Activated CD4-positive, alpha-beta memory T cell treated with anti-CD3 and anti-CD28 coated beads for 36 hours (primary cell): ENCODE measurements around the gene GZMM. TPM values are rescaled to one million over a fixed set of nuclear protein-coding genes. Genes with fewer than 3 reads are reported as not detected.

Experiments
- CTCF ChIA-PET: fragments of 350-600 bp; sonication (Branson Sonifier 250); formaldehyde crosslinking; loops from one replicate; lab custom pipeline; 2021; ENCODE audit warnings: antibody characterized with exemption, inconsistent platforms; lab: Charles Lee
- POLR2A ChIA-PET: fragments of 350-600 bp; sonication (Branson Sonifier 250); formaldehyde crosslinking; loops from one replicate; lab custom pipeline; 2021; ENCODE audit warnings: antibody characterized with exemption; lab: Charles Lee
- DNase-seq: peaks from one replicate; pipeline ENCODE4 v3.0.0-alpha.2; 2020
- H3K27ac Mint-ChIP-seq: one replicate; pipeline ENCODE4 v1.8.0; 2021; ENCODE audit warnings: mixed read lengths
- H3K27me3 Mint-ChIP-seq: one replicate; pipeline ENCODE4 v1.8.0; 2021; ENCODE audit warnings: mixed read lengths
- H3K36me3 Mint-ChIP-seq: one replicate; pipeline ENCODE4 v1.8.0; 2021; ENCODE audit warnings: mixed read lengths
- H3K4me1 Mint-ChIP-seq: one replicate; pipeline ENCODE4 v1.8.0; 2021; ENCODE audit warnings: low read depth, mixed read lengths
- H3K4me3 Mint-ChIP-seq: one replicate; pipeline ENCODE4 v1.8.0; 2021; ENCODE audit warnings: mild to moderate bottlenecking, mixed read lengths
- H3K9me3 Mint-ChIP-seq: one replicate; pipeline ENCODE4 v1.8.0; 2021; ENCODE audit warnings: mixed read lengths
- intact Hi-C: fragments of 100-400 bp; cut with micrococcal nuclease; formaldehyde crosslinking; loops from one replicate; pipeline ENCODE4 v1.15.1; 2023
- total RNA-seq, 2 experiments: library from RNA; stranded (reverse); gene quantifications; one replicate each; pipeline ENCODE4 v1.2.3, GENCODE V29; 2021

Gene GZMM
- total RNA-seq, 2 experiments from 2014 or later, result 27.2 to 27.4 TPM

- intact Hi-C loops, result loop anchor here (5.0 kb wide), 1 partner anchor 149 kb away; the partner anchor contains the start of gene RNF126
- no peak overlapping the region for H3K27ac Mint-ChIP-seq
These were observed 30.3 kb upstream of the GZMM start for GRCh38 chr19:513368-514165.

DNA sequence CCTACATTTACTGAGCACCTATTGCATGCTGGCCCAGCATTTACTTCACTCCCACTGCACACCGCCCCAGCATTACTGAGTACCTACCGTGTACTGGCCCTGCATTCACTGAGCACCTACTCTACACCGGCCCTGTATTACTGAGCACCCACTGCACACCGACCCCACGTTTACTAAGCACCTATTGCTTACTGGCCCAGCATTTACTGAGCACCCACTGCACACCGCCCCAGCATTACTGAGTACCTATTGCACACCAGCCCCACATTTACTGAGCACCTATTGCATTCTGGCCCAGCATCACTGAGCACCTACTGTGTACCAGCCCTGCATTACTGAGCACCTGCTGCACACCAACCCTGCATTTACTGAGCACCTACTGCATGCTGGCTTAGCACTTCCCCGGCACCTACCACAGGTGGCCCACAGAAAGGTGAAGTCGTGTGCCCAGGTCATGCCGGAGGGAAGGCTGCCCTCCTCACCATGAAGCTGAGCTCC, 29.6 kb upstream of the GZMM start:
- no peaks in the 10 kb centered on the region for H3K9me3 Mint-ChIP-seq
- H3K4me1 Mint-ChIP-seq, result peaks cover 29% of the 10 kb centered on the region
- H3K36me3 Mint-ChIP-seq, result peaks cover 1% of the 10 kb centered on the region
- H3K4me3 Mint-ChIP-seq, result no peak overlapping the region
- POLR2A ChIA-PET, result no interaction called here
- DNase-seq, result no peak
- no peaks in the 10 kb centered on the region for H3K27me3 Mint-ChIP-seq
- H3K27ac Mint-ChIP-seq, result no peak overlapping the region
- CTCF ChIA-PET, result no interaction called here
- intact Hi-C loops, result loop anchor here (5.0 kb wide), 1 partner anchor 148 kb away; the partner anchor contains the start of gene RNF126

More at GRCh38 chr19:513368-514165, 30.3 kb upstream of the GZMM start:
- H3K36me3 Mint-ChIP-seq, result peaks cover 1% of the 10 kb centered on the region
- ChIA-PET POLR2A (no interaction called here), CTCF (no interaction called here)
- no peak overlapping the region for H3K4me3 Mint-ChIP-seq
- no peaks in the 10 kb centered on the region for H3K9me3 Mint-ChIP-seq
- H3K4me1 Mint-ChIP-seq, result peaks cover 36% of the 10 kb centered on the region
- no peak for DNase-seq
- H3K27me3 Mint-ChIP-seq, result no peaks in the 10 kb centered on the region

GRCh38 chr19:517721-518597, 25.9 kb upstream of the GZMM start:
- H3K4me1 Mint-ChIP-seq, result peaks cover 7% of the 10 kb centered on the region
- H3K4me3 Mint-ChIP-seq, result no peak overlapping the region
- H3K9me3 Mint-ChIP-seq, result no peaks in the 10 kb centered on the region
- intact Hi-C loops, result no loop called here
- H3K36me3 Mint-ChIP-seq, result no peaks in the 10 kb centered on the region
- ChIA-PET CTCF (interaction anchor here (0.9 to 1.7 kb wide), 4 partner anchors 8 to 15 kb away, joined by 3 to 10 read pairs (median 4); no protein-coding TSS in a partner anchor), POLR2A (no interaction called here)
- no peaks in the 10 kb centered on the region for H3K27me3 Mint-ChIP-seq
- no peak for DNase-seq
- H3K27ac Mint-ChIP-seq, result no peak overlapping the region

DNA sequence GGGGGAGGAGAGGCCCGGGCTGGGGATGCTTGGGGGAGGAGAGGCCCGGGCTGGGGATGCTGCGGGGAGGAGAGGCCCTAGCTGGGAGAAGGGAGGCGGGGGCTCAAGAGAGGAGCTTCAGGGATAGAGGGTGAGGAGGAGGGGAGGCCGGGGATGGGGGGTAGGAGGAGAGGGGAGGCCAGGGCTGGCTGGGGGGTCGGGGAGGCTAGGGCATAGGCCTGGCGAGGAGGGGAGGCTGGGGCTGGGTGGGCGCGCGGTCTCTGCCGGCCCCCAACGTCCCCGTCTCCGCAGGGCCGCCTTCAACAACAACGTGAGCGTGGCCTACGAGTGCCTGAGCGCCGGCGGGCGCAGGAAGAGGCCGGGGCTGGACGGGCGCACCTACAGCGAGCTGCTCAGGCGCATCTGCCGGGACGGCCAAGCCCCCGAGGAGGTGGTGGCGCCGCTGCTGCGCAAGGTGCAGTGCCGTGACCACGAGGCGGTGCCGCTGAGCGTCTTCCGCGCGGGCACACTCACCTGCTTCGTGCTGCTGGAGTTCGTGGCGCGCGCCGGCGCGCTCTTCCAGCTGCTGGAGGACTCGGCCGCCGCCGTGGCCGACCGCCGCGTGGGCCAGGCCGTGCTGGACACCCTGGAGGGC, 25.1 kb upstream of the GZMM start:
- intact Hi-C loops, result no loop called here
- peaks cover 7% of the 10 kb centered on the region for H3K4me1 Mint-ChIP-seq
- POLR2A ChIA-PET, result no interaction called here

DNA sequence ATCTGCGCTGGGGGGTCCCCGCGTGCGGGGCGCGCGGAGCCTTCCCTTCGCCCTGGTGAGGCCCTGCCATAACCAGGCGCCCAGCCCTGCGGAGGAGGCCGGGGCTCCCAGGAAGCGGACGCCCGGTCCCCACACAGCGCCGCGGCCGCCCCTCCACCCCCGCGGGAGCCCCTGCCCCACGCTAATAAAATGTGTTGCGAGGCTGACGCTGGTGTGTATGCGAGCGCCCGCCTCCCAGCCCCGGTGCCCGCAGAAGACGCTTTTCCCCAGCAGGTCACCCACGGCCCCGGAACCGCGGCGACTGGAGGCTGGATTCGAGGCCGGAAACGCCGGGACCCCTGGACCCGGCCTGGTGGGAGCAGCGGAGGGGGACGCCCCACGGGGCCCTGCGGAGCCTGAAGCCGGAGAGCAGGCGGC, 24.4 kb upstream of the GZMM start:
- no peak overlapping the region for H3K27ac Mint-ChIP-seq
- ChIA-PET POLR2A (no interaction called here), CTCF (interaction anchor here (1.2 to 1.7 kb wide), 3 partner anchors 9 to 14 kb away, joined by 4 to 10 read pairs (median 4); no protein-coding TSS in a partner anchor)
- H3K36me3 Mint-ChIP-seq, result no peaks in the 10 kb centered on the region
- no peak overlapping the region for H3K4me3 Mint-ChIP-seq
- H3K27me3 Mint-ChIP-seq, result no peaks in the 10 kb centered on the region
- no peaks in the 10 kb centered on the region for H3K9me3 Mint-ChIP-seq
- H3K4me1 Mint-ChIP-seq, result peaks cover 7% of the 10 kb centered on the region
- DNase-seq, result no peak
- intact Hi-C loops, result no loop called here

More for the DNA sequence above, 25.1 kb upstream of the GZMM start:
- Mint-ChIP-seq H3K4me3 (no peak overlapping the region), H3K27me3 (no peaks in the 10 kb centered on the region), H3K9me3 (no peaks in the 10 kb centered on the region), H3K36me3 (no peaks in the 10 kb centered on the region), H3K27ac (no peak overlapping the region)
- DNase-seq, result peak; percentile 66
- CTCF ChIA-PET, result interaction anchor here (1.2 to 1.7 kb wide), 3 partner anchors 9 to 14 kb away, joined by 4 to 10 read pairs (median 4); no protein-coding TSS in a partner anchor

DNA sequence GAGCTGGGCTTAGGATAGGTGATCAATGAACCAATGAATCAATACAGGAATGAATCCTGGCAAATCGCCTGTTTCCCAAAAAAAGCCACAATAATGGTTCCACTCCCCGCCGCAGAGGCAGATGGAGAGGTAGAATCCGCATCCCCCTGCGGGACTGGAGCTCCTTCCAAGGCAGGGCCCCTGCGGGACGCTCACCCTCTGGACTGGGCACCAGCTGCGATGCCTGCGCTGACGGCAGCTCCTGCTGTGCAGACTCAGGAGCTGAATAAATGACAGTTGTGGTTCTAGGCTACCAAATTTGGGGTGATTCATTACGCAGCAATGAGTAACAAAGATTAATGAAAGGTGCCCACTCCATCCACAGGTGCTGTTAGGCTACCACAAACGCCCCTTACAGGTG, 21.1 kb upstream of the GZMM start:
- intact Hi-C loops, result no loop called here
- peaks cover 3% of the 10 kb centered on the region for H3K4me1 Mint-ChIP-seq
- H3K36me3 Mint-ChIP-seq, result no peaks in the 10 kb centered on the region
- no peaks in the 10 kb centered on the region for H3K27me3 Mint-ChIP-seq
- H3K9me3 Mint-ChIP-seq, result no peaks in the 10 kb centered on the region
- ChIA-PET POLR2A (interaction anchor here (0.6 kb wide), 1 partner anchor 8 kb away, joined by 4 read pairs; the partner anchor contains the start of gene CDC34), CTCF (interaction anchor here (1.1 to 4.1 kb wide), 3 partner anchors 10 to 16 kb away, joined by 3 to 25 read pairs (median 9); partner anchors contain the start of gene TPGS1)
- no peak for DNase-seq
- no peak overlapping the region for H3K4me3 Mint-ChIP-seq
- H3K27ac Mint-ChIP-seq, result no peak overlapping the region

DNA sequence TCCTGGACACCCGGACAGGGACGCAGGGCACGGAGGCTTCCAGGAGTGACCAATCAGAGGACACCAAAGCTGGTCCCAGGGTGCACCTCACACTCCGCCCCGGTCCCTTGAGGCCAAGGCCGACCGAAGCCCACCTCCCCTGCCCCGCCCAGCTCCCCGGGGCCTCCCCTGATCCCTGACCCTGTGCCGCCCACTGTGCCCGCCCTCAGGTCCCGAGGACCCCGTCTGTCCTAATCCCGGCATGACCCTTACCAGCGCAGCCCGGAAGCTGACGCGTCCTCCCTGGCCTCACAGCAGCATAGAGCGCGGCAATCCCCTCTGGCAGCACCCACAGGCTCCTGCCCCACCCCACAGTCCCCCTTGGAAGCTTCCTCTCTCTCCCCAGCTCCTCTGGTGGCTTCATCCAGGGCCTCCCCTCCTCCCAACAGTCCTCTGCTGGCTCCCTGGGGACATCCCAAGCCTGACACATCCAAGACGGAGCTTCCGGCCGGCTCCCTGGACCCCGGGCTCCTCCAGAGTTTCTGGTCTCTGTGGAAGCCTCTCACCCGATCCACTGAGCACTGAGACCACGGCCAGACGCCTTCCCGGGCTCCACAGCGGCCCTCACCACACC, 19.7 kb upstream of the GZMM start:
- no peak overlapping the region for H3K4me3 Mint-ChIP-seq
- H3K9me3 Mint-ChIP-seq, result no peaks in the 10 kb centered on the region
- ChIA-PET POLR2A (no interaction called here), CTCF (interaction anchor here (0.6 to 4.1 kb wide), 2 partner anchors 14 to 108 kb away, joined by 3 to 25 read pairs; no protein-coding TSS in a partner anchor)
- peaks cover 3% of the 10 kb centered on the region for H3K4me1 Mint-ChIP-seq
- DNase-seq, result no peak
- H3K27me3 Mint-ChIP-seq, result peaks cover 3% of the 10 kb centered on the region
- H3K36me3 Mint-ChIP-seq, result no peaks in the 10 kb centered on the region
- no peak overlapping the region for H3K27ac Mint-ChIP-seq
- intact Hi-C loops, result no loop called here

DNA sequence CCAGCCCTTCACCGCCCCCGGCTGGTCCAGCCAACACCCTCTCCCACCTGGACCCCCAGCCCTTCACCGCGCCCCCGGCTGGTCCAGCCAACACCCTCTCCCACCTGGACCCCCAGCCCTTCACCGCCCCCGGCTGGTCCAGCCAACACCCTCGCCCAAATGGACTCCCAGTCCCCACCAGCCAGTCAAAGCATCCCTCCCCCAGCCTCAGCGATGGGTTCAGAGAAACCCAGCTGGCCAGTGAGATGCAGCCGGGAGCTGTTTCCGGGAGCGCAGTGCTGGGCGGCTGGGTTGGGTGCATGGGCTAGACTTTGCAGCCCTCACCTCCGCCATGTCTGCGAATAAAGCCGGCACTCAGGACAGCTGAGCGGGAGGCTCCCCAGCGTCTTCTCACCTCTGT, 18.8 kb upstream of the GZMM start:
- no peak for DNase-seq
- no peak overlapping the region for H3K4me3 Mint-ChIP-seq
- H3K9me3 Mint-ChIP-seq, result no peaks in the 10 kb centered on the region
- CTCF ChIA-PET, result interaction anchor here (1.6 kb wide), 1 partner anchor 14 kb away, joined by 7 read pairs; no protein-coding TSS in a partner anchor
- peaks cover 3% of the 10 kb centered on the region for H3K4me1 Mint-ChIP-seq
- no peak overlapping the region for H3K27ac Mint-ChIP-seq
- peaks cover 3% of the 10 kb centered on the region for H3K27me3 Mint-ChIP-seq
- POLR2A ChIA-PET, result no interaction called here
- intact Hi-C loops, result no loop called here
- H3K36me3 Mint-ChIP-seq, result no peaks in the 10 kb centered on the region

GRCh38 chr19:525857-526419, 17.9 kb upstream of the GZMM start:
- Mint-ChIP-seq H3K9me3 (no peaks in the 10 kb centered on the region), H3K36me3 (no peaks in the 10 kb centered on the region), H3K27me3 (peaks cover 3% of the 10 kb centered on the region), H3K4me3 (no peak overlapping the region), H3K4me1 (peaks cover under 1% of the 10 kb centered on the region), H3K27ac (no peak overlapping the region)
- POLR2A ChIA-PET, result interaction anchor here (0.6 kb wide), 2 partner anchors 71 to 146 kb away, joined by 3 read pairs; no protein-coding TSS in a partner anchor
- CTCF ChIA-PET, result interaction anchor here (1.6 kb wide), 1 partner anchor 15 kb away, joined by 7 read pairs; no protein-coding TSS in a partner anchor
- intact Hi-C loops, result no loop called here
- DNase-seq, result no peak

DNA sequence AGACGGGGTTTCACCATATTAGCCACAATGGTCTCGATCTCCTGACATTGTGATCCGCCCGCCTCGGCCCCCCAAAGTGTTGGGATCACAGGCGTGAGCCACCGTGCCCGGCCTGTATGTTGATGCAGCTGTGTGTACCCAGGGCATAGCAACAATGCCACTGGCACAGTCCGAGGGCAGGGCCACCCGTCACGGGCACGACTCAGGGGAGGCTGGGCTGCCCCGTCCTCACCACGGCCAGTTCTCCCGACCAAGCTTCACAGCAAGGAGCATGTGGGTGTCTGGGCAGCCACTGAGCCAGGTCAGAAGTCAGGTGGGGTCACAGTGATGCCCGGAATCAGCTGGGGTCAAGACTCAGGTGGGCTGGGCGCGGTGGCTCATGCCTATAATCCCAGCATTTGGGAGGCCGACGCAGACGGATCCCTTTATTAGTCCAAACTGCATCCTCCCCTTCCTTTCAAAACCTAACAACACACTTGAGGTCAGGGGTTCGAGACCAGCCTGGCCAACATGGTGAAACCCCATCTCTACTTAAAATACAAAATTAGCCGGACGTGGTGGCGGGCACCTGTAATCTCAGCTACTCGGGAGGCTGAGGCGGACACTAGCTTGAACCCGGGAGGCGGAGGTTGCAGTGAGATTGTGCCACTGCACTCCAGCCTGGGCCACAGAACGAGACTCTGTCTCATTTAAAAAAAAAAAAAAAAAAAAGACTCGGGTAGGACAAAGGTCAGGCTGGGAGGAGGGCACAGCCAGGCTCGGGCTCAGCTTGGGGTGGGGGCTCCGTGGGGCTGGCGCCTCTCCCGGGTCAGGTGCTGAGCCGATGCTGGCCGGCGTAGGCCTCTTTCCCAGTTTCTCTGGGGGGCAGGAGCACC, 13.5 kb upstream of the GZMM start:
- ChIA-PET POLR2A (interaction anchor here (0.7 to 3.4 kb wide), 7 partner anchors 8 to 42 kb away, joined by 3 to 13 read pairs (median 4); partner anchors contain the start of genes BSG and TPGS1), CTCF (interaction anchor here (3.5 to 4.5 kb wide), 2 partner anchors 20 to 23 kb away, joined by 17 to 66 read pairs; partner anchors contain the start of gene TPGS1)
- intact Hi-C loops, result loop anchor here (2.0 kb wide), 2 partner anchors 20 to 42 kb away; partner anchors contain the start of gene BSG
- Mint-ChIP-seq H3K27me3 (peaks cover 3% of the 10 kb centered on the region), H3K27ac (peak overlapping the region; percentile 80), H3K4me1 (peaks cover 12% of the 10 kb centered on the region), H3K36me3 (peaks cover 2% of the 10 kb centered on the region), H3K9me3 (no peaks in the 10 kb centered on the region), H3K4me3 (peak overlapping the region; percentile 81)
- no peak for DNase-seq
